Embryonic facial prominence (tissue), 1 donor: ENCODE measurements around the gene BLOC1S6.
"Not testable (repeated sequence)": the region's sequence is repeated elsewhere in the genome, so short reads cannot be mapped to it uniquely, and the experiment has no call there.

Source experiments
- DNase-seq: peaks from one replicate; pipeline ENCODE4 v3.0.0-alpha.2; 2016; ENCODE audit errors: extremely low spot score

The BLOC1S6 gene

DNA sequence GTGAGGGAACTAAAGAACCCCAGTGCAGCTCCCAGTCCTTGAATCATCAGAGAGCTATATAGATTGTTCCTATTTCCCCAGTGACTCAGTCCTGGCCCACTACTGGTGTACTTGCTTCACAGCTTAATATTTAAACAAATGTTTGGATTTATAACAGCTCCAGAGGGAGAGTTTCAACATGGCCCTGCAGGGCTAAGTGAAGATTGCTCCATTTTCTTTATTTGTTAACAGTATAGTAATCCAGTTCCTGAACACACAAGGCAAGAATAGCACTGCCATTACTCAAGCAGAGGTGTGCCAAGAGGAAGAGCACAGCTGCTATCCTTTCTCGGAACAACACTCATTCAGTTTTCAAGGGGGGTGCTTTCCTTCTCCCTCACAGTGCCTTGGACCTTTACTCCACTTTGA is 54.2 kb downstream of the BLOC1S6 start:
- DNase-seq: no peak

- DNase-seq: no peak
Observed at GRCh38 chr15:45641999-45642932, 55.1 kb downstream of the BLOC1S6 start.

GRCh38 chr15:45644437-45644836 is 57.3 kb downstream of the BLOC1S6 start:
- no peak for DNase-seq

DNA sequence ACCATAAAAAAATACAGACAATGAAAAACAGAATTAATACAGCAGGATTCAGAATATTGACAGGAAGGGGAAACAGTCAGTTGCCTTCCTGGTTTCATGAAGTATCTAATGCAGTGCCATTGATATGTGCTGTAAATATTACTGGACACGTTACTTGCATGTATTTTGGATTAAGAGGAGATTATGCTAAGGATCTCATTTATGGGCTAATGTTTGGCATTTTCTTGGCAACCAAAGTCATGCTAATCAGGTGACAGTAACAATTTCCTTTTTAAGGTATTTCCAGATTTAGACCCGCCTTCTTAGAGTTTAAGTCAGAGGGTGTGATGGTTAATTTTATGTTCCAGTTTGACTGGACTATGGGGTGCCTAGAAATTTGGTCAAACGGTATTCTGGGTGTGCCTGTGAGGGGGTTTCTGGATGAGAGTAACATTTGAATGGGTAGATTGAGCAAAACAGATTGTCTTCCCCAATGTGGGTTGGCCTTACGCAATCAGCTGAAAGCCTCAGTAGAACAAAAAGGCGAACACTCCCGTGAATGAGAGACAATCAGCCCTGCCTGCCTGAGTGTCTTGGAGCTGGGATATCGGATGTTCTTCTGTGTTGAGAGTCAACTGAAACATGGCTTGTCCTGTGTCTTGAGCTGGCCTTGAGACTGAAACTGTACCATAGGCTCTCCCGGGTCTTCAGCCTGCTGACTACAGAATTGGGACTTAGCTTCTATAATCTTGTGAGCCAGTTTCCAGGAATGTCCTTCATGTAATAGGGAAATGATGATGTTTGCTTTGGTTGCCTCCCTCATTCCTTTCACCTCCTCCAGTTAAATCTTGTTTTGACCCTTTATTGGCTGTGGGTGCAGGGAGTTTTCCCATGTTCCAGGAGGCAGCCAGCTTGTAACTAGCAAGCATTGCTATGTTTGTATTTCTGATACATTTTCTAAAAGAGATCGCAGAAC is 58.1 kb downstream of the BLOC1S6 start:
- DNase-seq: no peak

DNA sequence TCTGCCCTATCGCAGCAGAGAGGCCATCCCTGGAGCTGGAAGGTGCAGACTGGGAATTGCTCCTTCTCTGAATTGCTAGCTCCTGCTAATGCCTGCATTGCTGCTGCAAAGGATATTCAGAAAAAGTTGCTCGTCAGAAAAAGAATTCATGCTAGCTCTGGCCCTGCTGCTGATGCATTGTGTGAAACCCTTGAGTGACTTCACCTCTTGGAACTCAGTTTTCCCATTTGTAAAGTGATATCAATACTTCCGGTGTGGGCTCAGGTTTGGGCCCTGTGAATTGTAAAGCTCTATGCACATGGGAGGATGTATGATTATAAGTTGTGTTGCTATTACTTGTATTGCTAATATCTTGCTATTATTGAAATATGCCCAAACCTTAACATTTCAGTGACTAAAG is 59.0 kb downstream of the BLOC1S6 start:
- DNase-seq: no peak

GRCh38 chr15:45647828-45648227 is 60.6 kb downstream of the BLOC1S6 start:
- no peak for DNase-seq

GRCh38 chr15:45648521-45649200 is 61.5 kb downstream of the BLOC1S6 start:
- no peak for DNase-seq

DNA sequence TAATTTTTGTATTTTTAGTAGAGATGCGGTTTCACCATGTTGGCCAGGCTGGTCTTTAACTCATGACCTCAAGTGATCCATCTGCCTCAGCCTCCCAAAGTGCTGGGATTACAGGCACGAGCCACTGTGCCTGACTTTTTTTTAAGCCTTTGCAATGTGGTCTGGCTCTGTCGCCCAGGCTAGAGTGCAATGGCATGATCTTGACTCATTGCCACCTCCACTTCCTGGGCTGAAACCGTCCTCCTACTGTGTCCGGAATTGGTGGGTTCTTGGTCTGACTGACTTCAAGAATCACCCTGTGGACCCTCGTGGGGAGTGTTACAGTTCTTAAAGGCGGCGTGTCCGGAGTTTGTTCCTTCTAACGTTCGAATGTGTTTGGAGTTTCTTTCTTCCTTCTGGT is 62.8 kb downstream of the BLOC1S6 start:
- not testable (repeated sequence) for DNase-seq

DNA sequence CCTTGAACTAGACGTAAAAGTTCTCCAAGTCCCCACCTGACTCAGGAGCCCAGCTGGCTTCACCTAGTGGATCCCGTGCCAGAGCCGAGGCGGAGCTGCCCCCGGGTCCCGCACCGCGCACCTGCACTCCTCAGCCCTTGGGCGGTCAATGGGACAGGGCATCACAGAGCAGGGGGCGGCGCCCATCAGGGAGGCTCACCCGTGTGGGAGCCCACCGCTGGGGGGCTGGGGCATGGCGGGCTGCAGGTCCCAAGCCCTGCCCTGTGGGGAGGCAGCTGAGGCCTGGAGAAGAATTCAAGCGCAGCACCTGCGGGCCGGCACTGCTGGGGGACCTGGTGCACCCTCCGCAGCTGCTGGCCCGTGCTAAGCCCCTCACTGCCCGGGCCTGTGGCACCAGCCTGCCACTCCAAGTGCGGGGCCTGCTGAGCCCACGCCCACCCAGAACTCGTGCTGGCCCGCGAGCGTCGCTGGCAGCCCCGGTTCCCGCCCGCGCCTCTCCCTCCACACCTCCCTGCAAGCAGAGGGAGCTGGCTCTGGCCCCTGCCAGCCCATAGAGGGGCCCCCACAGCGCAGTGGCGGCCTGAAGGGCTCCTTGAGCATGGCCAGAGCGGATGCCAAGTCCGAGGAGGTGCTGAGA is 63.8 kb downstream of the BLOC1S6 start:
- DNase-seq: no peak

DNA sequence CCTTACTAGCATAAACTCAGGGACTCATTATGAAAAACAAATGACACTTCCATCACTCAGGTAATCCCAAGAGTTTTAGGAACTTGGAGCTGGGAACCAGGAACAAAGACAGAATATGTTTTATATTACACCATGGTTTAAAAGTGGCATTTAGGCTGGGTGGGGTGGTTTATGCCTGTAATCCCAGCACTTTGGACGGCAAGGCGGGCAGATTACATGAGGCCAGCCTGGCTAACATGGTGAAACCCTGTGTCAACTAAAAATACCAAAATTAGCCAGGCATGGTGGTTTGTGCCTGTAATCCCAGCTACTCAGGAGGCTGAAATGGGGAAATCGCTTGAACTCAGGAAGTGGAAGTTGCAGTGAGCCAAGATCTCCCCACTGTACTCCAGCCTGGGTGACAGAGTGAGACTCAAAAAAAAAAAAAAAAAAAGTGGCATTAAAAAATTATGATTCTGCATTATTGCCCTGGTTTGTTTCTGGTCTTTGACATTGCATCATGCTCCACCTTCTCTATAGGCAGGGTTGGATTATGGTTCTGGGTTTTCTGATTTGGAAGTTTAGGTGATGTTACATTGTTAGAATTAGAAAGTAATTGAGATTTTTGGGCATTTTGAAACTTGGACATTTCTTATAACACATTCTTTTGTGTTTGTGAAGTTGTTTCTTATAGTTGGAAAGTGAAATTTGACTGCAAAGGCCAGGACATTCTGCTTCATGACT is 66.7 kb downstream of the BLOC1S6 start:
- no peak for DNase-seq

DNA sequence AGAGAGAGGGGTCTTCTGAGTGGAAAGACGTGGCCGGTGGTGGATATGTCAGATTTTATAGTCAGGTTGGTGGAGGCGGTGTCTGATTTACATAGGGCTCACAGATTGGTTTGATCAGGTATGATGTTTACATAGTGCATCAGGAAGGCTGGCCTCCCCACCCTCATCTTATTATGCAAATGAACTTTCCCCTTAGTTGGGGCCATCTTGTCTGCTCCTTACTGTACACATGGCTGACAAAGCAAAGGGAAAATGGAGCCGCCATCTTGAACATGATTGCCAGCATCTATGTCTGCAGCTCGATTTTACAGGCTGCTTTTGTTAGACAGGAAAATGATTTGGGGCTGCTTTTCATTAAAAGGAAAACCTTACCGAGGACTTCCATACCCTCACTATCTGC is 67.6 kb downstream of the BLOC1S6 start:
- DNase-seq: no peak

GRCh38 chr15:45657254-45657653 is 70.1 kb downstream of the BLOC1S6 start:
- DNase-seq: no peak

DNA sequence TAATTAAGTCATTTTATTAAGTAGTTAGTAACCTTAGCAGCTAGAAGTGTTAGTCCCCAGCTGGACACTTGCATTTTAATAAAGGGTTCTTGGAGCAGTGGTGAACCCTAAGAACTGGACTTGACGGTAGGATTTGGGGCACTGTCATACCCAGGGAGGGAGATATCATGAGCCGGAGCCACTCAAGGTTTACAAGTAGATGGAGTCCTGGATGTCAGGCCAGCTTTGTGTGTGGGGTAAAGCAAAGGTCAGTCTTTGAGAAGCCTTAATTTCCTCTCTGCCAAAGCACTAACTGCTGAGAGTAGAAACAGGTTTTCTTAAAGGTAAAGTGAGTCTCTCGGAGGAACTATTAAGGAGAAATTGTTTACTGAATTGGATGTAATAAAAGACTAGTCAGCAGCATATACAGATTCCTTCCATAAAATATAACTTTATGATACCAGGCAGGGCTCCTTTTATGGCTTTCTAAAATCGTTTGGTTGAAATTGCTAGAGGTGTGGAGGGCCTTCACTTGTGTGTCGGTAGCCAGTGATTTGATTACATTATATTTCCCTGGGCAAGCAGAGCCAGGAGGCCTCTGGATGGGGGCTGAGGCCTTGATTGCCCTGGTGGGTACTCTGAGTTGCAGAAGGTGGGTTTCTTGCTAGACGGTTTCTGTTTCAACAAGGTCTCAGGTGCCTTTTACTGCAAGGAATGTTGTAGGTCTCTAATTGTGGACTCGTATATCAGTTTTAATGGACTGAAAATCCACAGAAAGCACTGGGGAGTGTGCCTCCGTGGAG is 70.8 kb downstream of the BLOC1S6 start:
- DNase-seq: no peak
